ENCODE data around the gene KDM2A.

KDM2A gene

GRCh38 chr11:67239783-67240575, 120.9 kb downstream of the KDM2A start:
- DNase-seq: peak; percentile 100

- peak; percentile 85 for DNase-seq
Observed at GRCh38 chr11:67240576-67241389, 121.7 kb downstream of the KDM2A start.

- DNase-seq: no peak
Observed at GRCh38 chr11:67242548-67242947, 123.5 kb downstream of the KDM2A start.

- DNase-seq: no peak
Observed at GRCh38 chr11:67243051-67243450, 124.0 kb downstream of the KDM2A start.

GRCh38 chr11:67245046-67245445, 126.0 kb downstream of the KDM2A start:
- DNase-seq: no peak

- no peak for DNase-seq
Observed at GRCh38 chr11:67247946-67248550, 129.0 kb downstream of the KDM2A start.

GRCh38 chr11:67248653-67249052, 129.6 kb downstream of the KDM2A start:
- no peak for DNase-seq

- DNase-seq: no peak
Observed at GRCh38 chr11:67250059-67251043, 131.3 kb downstream of the KDM2A start.

GRCh38 chr11:67251841-67252240, 132.8 kb downstream of the KDM2A start:
- DNase-seq: no peak

GRCh38 chr11:67252831-67253239, 133.8 kb downstream of the KDM2A start:
- DNase-seq: peak; percentile 86

- peak; percentile 72 for DNase-seq
Observed at GRCh38 chr11:67253872-67254624, 135.0 kb downstream of the KDM2A start.

- DNase-seq: no peak
Observed at GRCh38 chr11:67254798-67255197, 135.7 kb downstream of the KDM2A start.

- no peak for DNase-seq
Observed at GRCh38 chr11:67255353-67255752, 136.3 kb downstream of the KDM2A start.

- no peak for DNase-seq
Observed at GRCh38 chr11:67255864-67256263, 136.8 kb downstream of the KDM2A start.

GRCh38 chr11:67256477-67257135, 137.5 kb downstream of the KDM2A start:
- no peak for DNase-seq

GRCh38 chr11:67260406-67260805, 141.3 kb downstream of the KDM2A start:
- no peak for DNase-seq

- DNase-seq: peak; percentile 65
Observed at GRCh38 chr11:67260885-67261639, 142.0 kb downstream of the KDM2A start.

- DNase-seq: no peak
Observed at GRCh38 chr11:67261640-67261945, 142.5 kb downstream of the KDM2A start.

- no peak for DNase-seq
Observed at GRCh38 chr11:67261946-67262681, 143.1 kb downstream of the KDM2A start.

Data from hematopoietic multipotent progenitor cell treated with erythropoietin and hydrocortisone succinate and interleukin-3 and kit ligand, for 4 days (in vitro differentiated cells).